Fibroblast of lung (primary cell): ENCODE results near the gene ZNF654. TPM values are rescaled to one million over a fixed set of nuclear protein-coding genes. Genes with fewer than 3 reads are reported as not detected.
"Not testable (repeated sequence)": the region's sequence is repeated elsewhere in the genome, so short reads cannot be mapped to it uniquely, and the experiment has no call there.

Source experiments
- DNase-seq, 2 donors: peaks; one replicate each; pipeline versions ENCODE4 v3.0.0 to v3.0.0-alpha.2; 2010; ENCODE audit warnings: low read depth in 2 of 2
- H2AFZ ChIP-seq: 2 replicates; pipeline ENCODE4 v1.5.1; 2012; ENCODE audit warnings: low read length, control low read depth, inconsistent platforms
- H3K27ac ChIP-seq: 2 replicates; pipeline ENCODE4 v1.5.1; 2011; ENCODE audit warnings: low read length, control low read depth; ENCODE audit not compliant: insufficient read depth
- H3K27me3 ChIP-seq: 2 replicates; pipeline ENCODE4 v1.5.1; 2011; ENCODE audit warnings: mild to moderate bottlenecking, low read length; ENCODE audit not compliant: control insufficient read depth, insufficient read depth
- H3K36me3 ChIP-seq: 2 replicates; pipeline ENCODE4 v1.5.1; 2011; ENCODE audit warnings: low read length; ENCODE audit not compliant: control insufficient read depth, insufficient read depth
- H3K4me1 ChIP-seq: 2 replicates; pipeline ENCODE4 v1.5.1; 2011; ENCODE audit warnings: low read length; ENCODE audit not compliant: control insufficient read depth, insufficient read depth; ENCODE audit errors: extremely low read depth
- H3K4me2 ChIP-seq: 2 replicates; pipeline ENCODE4 v1.5.1; 2011; ENCODE audit warnings: low read length, control low read depth; ENCODE audit not compliant: insufficient read depth; ENCODE audit errors: extremely low read depth
- H3K4me3 ChIP-seq, 4 experiments: fragments of 200-600 bp in 1 of 4; sonication (generic) in 1 of 4; replicated peaks in 1 of 4; 2 replicates each; pipeline ENCODE4 v1.5.1; 2011 to 2016; ENCODE audit warnings: low read length in 4 of 4, low read depth in 3 of 4, mild to moderate bottlenecking in 3 of 4, control low read depth in 2 of 4, inconsistent platforms in 1 of 4, mixed read lengths in 1 of 4; ENCODE audit not compliant: insufficient read depth in 1 of 4; ENCODE audit errors: control extremely low read depth in 1 of 4
- H3K79me2 ChIP-seq: 2 replicates; pipeline ENCODE4 v1.5.1; 2012; ENCODE audit warnings: mild to moderate bottlenecking, low read length, inconsistent platforms; ENCODE audit not compliant: control insufficient read depth, insufficient read depth
- H3K9ac ChIP-seq: 2 replicates; pipeline ENCODE4 v1.5.1; 2011; ENCODE audit warnings: mild to moderate bottlenecking, low read length, control low read depth; ENCODE audit not compliant: insufficient read depth
- H3K9me3 ChIP-seq: 2 replicates; pipeline ENCODE4 v1.5.1; 2012; ENCODE audit warnings: low read depth, low read length; ENCODE audit not compliant: control insufficient read depth, insufficient read depth
- H4K20me1 ChIP-seq: 2 replicates; pipeline ENCODE4 v1.5.1; 2011; ENCODE audit warnings: low read length; ENCODE audit not compliant: control insufficient read depth, insufficient read depth; ENCODE audit errors: extremely low read depth
- EZH2 ChIP-seq: IDR thresholded peaks from 2 replicates; pipeline ENCODE4 v1.5.1; 2012; ENCODE audit warnings: low read length, control low read depth, mild to moderate bottlenecking; ENCODE audit errors: missing control alignments
- polyA plus RNA-seq, 2 donors: library from polyadenylated mRNA; depleted of rRNA in 1 of 2; stranded (reverse) in 1 of 2; unstranded in 1 of 2; fragments of >200 nt; gene quantifications; 2 replicates each; pipeline ENCODE4 v1.2.1, GENCODE V29; 2011 to 2012; ENCODE audit warnings: missing spikeins in 1 of 2
- total RNA-seq: library from RNA; depleted of rRNA; stranded (reverse); fragments of >200 nt; gene quantifications from 2 replicates; pipeline ENCODE4 v1.2.1, GENCODE V29; 2014
- TF ChIP-seq, protein P1 (sequence below), 2 donors: IDR thresholded peaks in 1 of 2; conservative IDR thresholded peaks in 1 of 2; 1 replicate in 1 of 2; 2 replicates in 1 of 2; pipeline ENCODE4 v1.5.1; 2011 to 2012; ENCODE audit warnings: low read length in 2 of 2, control low read depth in 1 of 2, inconsistent platforms in 1 of 2, low read depth in 1 of 2, mild to moderate bottlenecking in 1 of 2

The ZNF654 gene
- total and polyA plus RNA-seq, 2 donors (not counting 1 experiment from before 2014, with no cell fraction given): 6.5 to 16.3 TPM

DNA sequence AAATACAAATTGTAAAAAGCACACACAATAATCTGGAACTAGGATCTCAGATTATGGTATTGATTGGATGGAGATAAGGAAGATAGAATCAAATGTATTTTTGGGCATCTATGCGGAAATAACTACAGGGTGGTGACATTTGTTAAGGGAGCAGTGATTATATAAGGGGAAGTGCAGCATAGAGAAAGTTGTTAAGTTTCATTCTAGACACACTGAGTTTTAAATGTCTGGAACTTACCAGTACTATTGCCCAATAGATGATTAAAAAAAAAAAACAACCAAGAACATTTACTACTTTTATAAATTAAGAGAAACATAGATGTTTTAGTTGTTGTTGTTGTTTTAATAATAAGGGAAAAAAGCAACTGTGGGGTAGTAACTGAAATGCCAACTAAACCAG is 58.6 kb downstream of the ZNF654 start:
- no peaks in the 10 kb centered on the region for H3K79me2 ChIP-seq

DNA sequence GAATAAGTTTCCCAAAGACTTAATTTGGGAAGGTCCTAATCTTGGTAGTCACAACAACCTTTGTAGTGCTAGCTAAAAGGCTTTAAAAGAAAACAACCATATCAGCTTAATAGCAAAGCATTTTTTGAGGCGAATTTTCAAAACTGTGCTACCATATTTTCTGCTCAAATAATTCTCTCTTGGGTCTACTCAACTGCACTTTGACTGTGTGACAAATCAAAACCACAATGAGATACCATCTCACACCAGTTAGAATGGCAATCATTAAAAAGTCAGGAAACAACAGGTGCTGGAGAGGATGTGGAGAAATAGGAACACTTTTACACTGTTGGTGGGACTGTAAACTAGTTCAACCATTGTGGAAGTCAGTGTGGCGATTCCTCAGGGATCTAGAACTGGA is 59.5 kb downstream of the ZNF654 start:
- not testable (repeated sequence) for DNase-seq, H2AFZ ChIP-seq, H3K9ac ChIP-seq

More for the DNA sequence above, 58.6 kb downstream of the ZNF654 start:
- Histone ChIP-seq H3K27me3 (no peaks in the 10 kb centered on the region), H3K36me3 (no peaks in the 10 kb centered on the region), H3K9me3 (no peaks in the 10 kb centered on the region), H3K27ac (no peak overlapping the region), H4K20me1 (no peaks in the 10 kb centered on the region), H3K4me2 (no peak overlapping the region), H3K4me1 (no peaks in the 10 kb centered on the region), H3K4me3 (no peak overlapping the region), H3K9ac (no peak overlapping the region), H2AFZ (no peak overlapping the region)
- TF ChIP-seq, protein P1, sequence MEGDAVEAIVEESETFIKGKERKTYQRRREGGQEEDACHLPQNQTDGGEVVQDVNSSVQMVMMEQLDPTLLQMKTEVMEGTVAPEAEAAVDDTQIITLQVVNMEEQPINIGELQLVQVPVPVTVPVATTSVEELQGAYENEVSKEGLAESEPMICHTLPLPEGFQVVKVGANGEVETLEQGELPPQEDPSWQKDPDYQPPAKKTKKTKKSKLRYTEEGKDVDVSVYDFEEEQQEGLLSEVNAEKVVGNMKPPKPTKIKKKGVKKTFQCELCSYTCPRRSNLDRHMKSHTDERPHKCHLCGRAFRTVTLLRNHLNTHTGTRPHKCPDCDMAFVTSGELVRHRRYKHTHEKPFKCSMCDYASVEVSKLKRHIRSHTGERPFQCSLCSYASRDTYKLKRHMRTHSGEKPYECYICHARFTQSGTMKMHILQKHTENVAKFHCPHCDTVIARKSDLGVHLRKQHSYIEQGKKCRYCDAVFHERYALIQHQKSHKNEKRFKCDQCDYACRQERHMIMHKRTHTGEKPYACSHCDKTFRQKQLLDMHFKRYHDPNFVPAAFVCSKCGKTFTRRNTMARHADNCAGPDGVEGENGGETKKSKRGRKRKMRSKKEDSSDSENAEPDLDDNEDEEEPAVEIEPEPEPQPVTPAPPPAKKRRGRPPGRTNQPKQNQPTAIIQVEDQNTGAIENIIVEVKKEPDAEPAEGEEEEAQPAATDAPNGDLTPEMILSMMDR (conservative IDR thresholded peaks at IDR 0.05 in 1 of 2, IDR thresholded peaks at IDR 0.05 in 1 of 2; ENCODE audit: low read depth in 1 of 2, low read length in 2 of 2): no peak
- no peak for TF ChIP-seq EZH2
- DNase-seq: no peak

DNA sequence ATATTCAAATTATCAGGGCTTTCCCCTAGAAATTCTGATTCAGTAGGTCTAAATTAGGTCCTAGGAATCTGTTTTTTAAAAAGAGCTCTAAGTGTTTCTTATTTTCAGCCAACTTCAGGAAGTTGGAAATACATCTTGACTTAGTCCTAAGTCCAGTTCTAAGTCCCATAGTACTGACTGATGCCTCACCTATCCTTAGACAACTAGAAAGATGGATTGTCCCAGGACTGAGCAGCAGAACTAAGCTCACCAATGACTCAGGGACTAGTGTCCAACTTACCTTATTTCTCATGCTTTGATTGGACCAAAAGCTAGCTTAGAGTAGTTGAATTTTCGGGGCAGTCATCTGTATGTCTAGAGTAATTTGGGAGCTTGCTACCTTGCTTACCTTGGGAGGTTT is 64.5 kb downstream of the ZNF654 start:
- Histone ChIP-seq H3K9me3 (no peaks in the 10 kb centered on the region), H4K20me1 (no peaks in the 10 kb centered on the region), H3K36me3 (no peaks in the 10 kb centered on the region), H3K9ac (no peak overlapping the region), H3K4me2 (no peak overlapping the region), H2AFZ (no peak overlapping the region), H3K79me2 (peaks cover 2% of the 10 kb centered on the region), H3K27me3 (no peaks in the 10 kb centered on the region), H3K4me1 (no peaks in the 10 kb centered on the region), H3K27ac (no peak overlapping the region), H3K4me3 (no peak overlapping the region)
- TF ChIP-seq, protein P1 (conservative IDR thresholded peaks at IDR 0.05 in 1 of 2, IDR thresholded peaks at IDR 0.05 in 1 of 2; ENCODE audit: low read depth in 1 of 2, low read length in 2 of 2): no peak
- no peak for TF ChIP-seq EZH2
- no peak for DNase-seq

More for the DNA sequence above, 59.5 kb downstream of the ZNF654 start:
- not testable (repeated sequence) for H3K4me3 ChIP-seq, H3K4me2 ChIP-seq, H3K9me3 ChIP-seq, H3K27ac ChIP-seq, H3K27me3 ChIP-seq, H3K4me1 ChIP-seq, H3K36me3 ChIP-seq, H4K20me1 ChIP-seq, H3K79me2 ChIP-seq
